PC-9 (cell line): ENCODE results near the gene RCSD1.

Experiments used
- CTCF ChIP-seq: fragments of 200-600 bp; sonication (generic); conservative IDR thresholded peaks from 2 replicates; pipeline ENCODE4 v1.6.1; 2017; ENCODE audit warnings: mixed run types, antibody characterized with exemption, mild to moderate bottlenecking, moderate library complexity
- EZH2 ChIP-seq: fragments of 200-600 bp; sonication (generic); IDR thresholded peaks from 2 replicates; pipeline ENCODE4 v1.8.0; 2017; ENCODE audit warnings: antibody characterized with exemption, low read depth

DNA sequence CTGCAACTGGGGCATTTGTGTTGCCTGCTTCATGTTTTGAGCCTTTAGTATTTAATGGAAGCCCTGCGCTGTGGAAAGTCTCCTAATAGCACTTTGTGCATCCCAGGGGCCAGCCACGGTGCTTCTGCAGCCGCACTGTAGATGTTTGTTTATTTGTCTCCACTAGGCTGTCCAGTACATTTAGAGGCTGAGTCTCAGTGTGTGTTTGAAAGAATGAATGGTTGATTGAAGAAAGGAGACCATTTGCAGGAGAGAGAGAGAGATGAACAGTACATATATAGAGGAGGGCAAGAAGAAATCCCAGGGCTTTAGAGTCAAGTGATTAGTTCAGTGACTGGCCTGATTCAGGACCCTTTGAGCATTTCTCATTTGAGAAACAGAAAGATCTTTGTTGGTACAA is 125.6 kb downstream of the RCSD1 start:
- no peak for TF ChIP-seq CTCF
- no peak for TF ChIP-seq EZH2
